Pancreas (tissue), 10 donors: ENCODE results near the gene TM7SF2. TPM values are rescaled to one million over a fixed set of nuclear protein-coding genes. Genes with fewer than 3 reads are reported as not detected.

Experiments
- ATAC-seq, 4 donors: fragments of 200-7000 bp; cut with Tn5 transposase; one replicate each; pipeline versions ENCODE4 v1.8.0 to v1.9.1; 2020; ENCODE audit warnings: mild to moderate bottlenecking in 4 of 4, moderate library complexity in 4 of 4
- DNase-seq, 6 donors: peaks; one replicate each; pipeline ENCODE4 v3.0.0-alpha.2; 2020
- FAIRE-seq: peaks from 2 replicates; lab custom pipeline; 2012; peaks lifted over from hg19 to GRCh38; lab: Jason Lieb, UNC
- H3K27ac ChIP-seq, 4 donors: fragments of 200-600 bp; sonication (generic); 1 replicate in 3 of 4; 2 replicates in 1 of 4; pipeline versions ENCODE4 v1.5.0 to v1.8.0; 2020
- H3K27me3 ChIP-seq, 4 donors: fragments of 200-600 bp; one replicate each; pipeline ENCODE4 v1.8.0; 2021
- H3K36me3 ChIP-seq, 3 donors: fragments of 200-600 bp; sonication (generic) in 1 of 3; one replicate each; pipeline versions ENCODE4 v1.5.0 to v1.8.0; 2020 to 2021
- H3K4me1 ChIP-seq, 3 donors: fragments of 200-600 bp; one replicate each; pipeline ENCODE4 v1.8.0; 2021
- H3K4me3 ChIP-seq, 4 donors: fragments of 200-600 bp; sonication (generic) in 2 of 4; one replicate each; pipeline versions ENCODE4 v1.5.0 to v1.8.0; 2020 to 2021
- H3K9me3 ChIP-seq, 4 donors: fragments of 200-600 bp; one replicate each; pipeline ENCODE4 v1.8.0; 2021
- CTCF ChIP-seq, 4 donors: fragments of 200-600 bp; sonication (generic) in 3 of 4; IDR thresholded peaks; one replicate each; pipeline versions ENCODE4 v1.5.0 to v1.8.0; 2021; ENCODE audit warnings: antibody characterized with exemption in 4 of 4
- WGBS, 2 donors: extraction: QIAGEN DNeasy Blood & Tissue Kit; methylation state at CpG; one replicate each; pipeline ENCODE4 v1.1.7; 2013; 5-methylcytosine and 5-hydroxymethylcytosine counted together
- intact Hi-C, 3 donors: fragments of 100-400 bp; cut with DNase I; formaldehyde crosslinking; loops; one replicate each; pipeline versions ENCODE4 v1.11.1 to v1.14.2; 2022
- polyA plus RNA-seq, 2 donors: library from polyadenylated mRNA; stranded (reverse); fragments of 200-250 nt; gene quantifications; one replicate each; pipeline ENCODE4 v1.2.3, GENCODE V29; 2013
- total RNA-seq, 6 donors: library from RNA; stranded (reverse); fragmentation: NEBNext Ultra II Directional in 4 of 6; extraction: Animal tissue kit (Norgen Biotek cat#: 25700) in 4 of 6; gene quantifications; one replicate each; pipeline versions ENCODE4 v1.2.1 to v1.2.4, GENCODE V29; 2021 to 2023
- donor health status: healthy with polysubstance abuse.
- donor health status: DM: no; HTN: no; CAD: no; lungs with moderate emphysema.
- donor health status: DM: no; HTN: no; CAD: no.
- donor health status: control.
- donor health status: control.
- donor health status: Bipolar disorder and iron deficiency.
- donor health status: DM: yes; HTN: yes; CAD: no.
- donor health status: DM: no; HTN: no; CAD: no.
- donor health status: DM: no; HTN: no; CAD: no.
- donor health status: DM: yes; HTN: yes; CAD: no.

TM7SF2 gene
- total and polyA plus RNA-seq, 8 donors: 12.8 to 203 (median 60.6) TPM

GRCh38 chr11:65083834-65084597 is 27.7 kb upstream of the TM7SF2 start, which contains the start of the genes CDCA5 and ZFPL1:
Gene CDCA5 (minus strand): TSS chr11:65084040. CDS start chr11:65083978, 62 bp downstream.
Gene ZFPL1 (plus strand): TSS chr11:65084222. CDS start chr11:65084699, 477 bp downstream.
- Histone ChIP-seq H3K36me3 (peaks cover 0 to 17% (median 8%) of the 10 kb centered on the region in 3 donors), H3K27ac (peak within 1 kb of the TSS; percentile 78 to 89 (median 84)), H3K4me3 (peak within 1 kb of the TSS; percentile 39 to 80 (median 66)), H3K9me3 (no peaks in the 10 kb centered on the region), H3K27me3 (no peaks in the 10 kb centered on the region), H3K4me1 (peaks cover 0 to 15% (median 11%) of the 10 kb centered on the region in 3 donors)
- intact Hi-C loops: no loop called here
- ATAC-seq (peak; percentile 97 to 99 (median 99)), FAIRE-seq (no peak), DNase-seq (peak; percentile 91 to 98 (median 96))
- 0 to 1% methylated on average over 78 to 79 of the region's 79 CpGs for WGBS, 2 donors
- no peak for TF ChIP-seq CTCF (IDR thresholded peaks at IDR 0.05)

GRCh38 chr11:65084598-65085375 is 26.9 kb upstream of the TM7SF2 start:
- FAIRE-seq (no peak), ATAC-seq (no peak)
- intact Hi-C loops: no loop called here

GRCh38 chr11:65085446-65085845 is 26.2 kb upstream of the TM7SF2 start:
- H3K36me3 ChIP-seq: peaks cover 0 to 17% (median 8%) of the 10 kb centered on the region in 3 donors
- DNase-seq: no peak
- no peak for ATAC-seq
- no peak for FAIRE-seq
- intact Hi-C loops: no loop called here
- no peak for TF ChIP-seq CTCF (IDR thresholded peaks at IDR 0.05)
- H3K27me3 ChIP-seq: no peaks in the 10 kb centered on the region
- H3K27ac ChIP-seq: no peak overlapping the region
- peaks cover 0 to 15% (median 11%) of the 10 kb centered on the region in 3 donors for H3K4me1 ChIP-seq
- H3K9me3 ChIP-seq: no peaks in the 10 kb centered on the region
- WGBS, 2 donors: 85 to 92% methylated on average over 4 of the region's 4 CpGs
- no peak overlapping the region for H3K4me3 ChIP-seq

More at GRCh38 chr11:65084598-65085375, 26.9 kb upstream of the TM7SF2 start:
- no peaks in the 10 kb centered on the region for H3K27me3 ChIP-seq
- peak overlapping the region; percentile 78 to 89 (median 84) for H3K27ac ChIP-seq
- 28 to 32% methylated on average over 23 of the region's 23 CpGs for WGBS, 2 donors
- H3K4me1 ChIP-seq: peaks cover 0 to 15% (median 11%) of the 10 kb centered on the region in 3 donors
- H3K36me3 ChIP-seq: peaks cover 0 to 17% (median 8%) of the 10 kb centered on the region in 3 donors
- TF ChIP-seq CTCF (IDR thresholded peaks at IDR 0.05): no peak
- no peak for DNase-seq
- H3K9me3 ChIP-seq: no peaks in the 10 kb centered on the region
- H3K4me3 ChIP-seq: peak overlapping the region; percentile 39 to 80 (median 66)

- Histone ChIP-seq H3K27me3 (no peaks in the 10 kb centered on the region), H3K36me3 (peaks cover 0 to 17% (median 8%) of the 10 kb centered on the region in 3 donors), H3K4me1 (peaks cover 0 to 15% (median 11%) of the 10 kb centered on the region in 3 donors), H3K4me3 (no peak overlapping the region), H3K27ac (no peak overlapping the region), H3K9me3 (no peaks in the 10 kb centered on the region)
- intact Hi-C loops: no loop called here
- DNase-seq (no peak), FAIRE-seq (no peak), ATAC-seq (no peak)
- 86 to 93% methylated on average over 9 of the region's 9 CpGs for WGBS, 2 donors
- no peak for TF ChIP-seq CTCF (IDR thresholded peaks at IDR 0.05)
Measured at GRCh38 chr11:65086809-65087208, 24.9 kb upstream of the TM7SF2 start.
